ENCODE measurements around the gene TCERG1L.

Gene TCERG1L

GRCh38 chr10:131058799-131059198 is 252.7 kb downstream of the TCERG1L start:
- no peak for TF ChIP-seq GATA2 (IDR thresholded peaks at IDR 0.05; ENCODE audit: low read depth, low read length)
- TF ChIP-seq GATA3 (IDR thresholded peaks at IDR 0.05; ENCODE audit: low read depth, low read length) = no peak

DNA sequence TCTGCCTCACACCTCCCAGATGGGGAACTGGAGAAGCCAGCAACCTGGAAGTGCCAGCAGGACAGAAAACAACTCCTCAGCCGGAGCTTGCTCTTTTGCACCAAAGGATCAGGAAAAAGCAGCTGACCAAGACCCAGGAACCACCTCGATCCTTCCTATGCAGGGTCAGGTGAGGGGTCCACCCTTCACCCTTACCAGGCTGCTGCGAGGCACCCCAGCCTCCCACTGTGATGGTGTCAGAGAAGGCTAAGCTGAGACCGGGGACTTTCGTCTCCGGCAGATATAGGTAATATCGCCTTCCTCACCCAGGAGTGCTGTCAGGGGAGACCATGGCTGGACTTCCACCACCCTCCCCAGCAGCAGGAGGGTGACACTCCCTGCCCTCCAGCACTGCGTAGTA is 254.7 kb downstream of the TCERG1L start:
- no peak for TF ChIP-seq GATA3 (IDR thresholded peaks at IDR 0.05; ENCODE audit: low read depth, low read length)
- no peak for TF ChIP-seq GATA2 (IDR thresholded peaks at IDR 0.05; ENCODE audit: low read depth, low read length)

- TF ChIP-seq GATA2 (IDR thresholded peaks at IDR 0.05; ENCODE audit: low read depth, low read length) (no peak), GATA3 (IDR thresholded peaks at IDR 0.05; ENCODE audit: low read depth, low read length) (no peak)
Measured at GRCh38 chr10:131056091-131056579, 255.4 kb downstream of the TCERG1L start.

DNA sequence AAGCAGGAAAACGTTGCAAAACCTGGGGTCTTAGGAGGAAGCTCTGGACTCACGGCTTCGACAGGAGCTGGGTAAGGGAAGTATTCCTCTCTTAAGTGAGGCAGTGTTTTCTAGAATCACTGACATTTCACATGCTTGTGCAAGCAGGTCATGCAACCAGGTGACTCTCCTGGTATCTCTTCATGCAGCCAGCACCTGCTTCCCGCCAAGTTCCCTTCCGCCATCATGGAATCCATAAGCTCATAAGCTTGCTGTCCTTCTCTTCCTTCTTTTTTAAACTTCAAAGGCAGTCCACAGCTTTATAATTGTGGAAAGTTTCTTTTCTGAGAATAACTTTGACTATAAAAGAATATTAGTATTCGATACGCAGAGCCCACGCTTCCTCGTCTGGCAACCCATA is 256.1 kb downstream of the TCERG1L start:
- TF ChIP-seq GATA2 (IDR thresholded peaks at IDR 0.05; ENCODE audit: low read depth, low read length) (no peak), GATA3 (IDR thresholded peaks at IDR 0.05; ENCODE audit: low read depth, low read length) (no peak)

DNA sequence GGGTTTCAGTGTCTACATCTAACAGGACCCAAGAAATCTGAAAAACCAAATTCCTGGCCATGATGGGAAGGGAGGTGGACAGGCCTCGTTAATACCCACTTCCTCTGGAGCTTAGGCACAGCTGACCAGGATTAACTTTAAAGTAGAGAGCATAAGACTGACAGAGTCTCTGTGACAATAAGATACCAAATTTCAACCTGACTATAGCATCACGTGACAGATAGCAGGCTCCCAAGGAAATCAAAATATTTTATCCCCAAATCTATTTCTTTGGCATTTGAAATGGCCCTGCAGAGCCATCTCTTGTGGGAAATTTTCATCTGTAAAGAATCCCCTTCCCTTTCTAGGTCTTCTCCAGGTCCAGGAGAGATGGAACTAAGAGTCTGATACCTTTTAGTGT is 258.3 kb downstream of the TCERG1L start:
- TF ChIP-seq GATA3 (IDR thresholded peaks at IDR 0.05; ENCODE audit: low read depth, low read length) (no peak), GATA2 (IDR thresholded peaks at IDR 0.05; ENCODE audit: low read depth, low read length) (no peak)

DNA sequence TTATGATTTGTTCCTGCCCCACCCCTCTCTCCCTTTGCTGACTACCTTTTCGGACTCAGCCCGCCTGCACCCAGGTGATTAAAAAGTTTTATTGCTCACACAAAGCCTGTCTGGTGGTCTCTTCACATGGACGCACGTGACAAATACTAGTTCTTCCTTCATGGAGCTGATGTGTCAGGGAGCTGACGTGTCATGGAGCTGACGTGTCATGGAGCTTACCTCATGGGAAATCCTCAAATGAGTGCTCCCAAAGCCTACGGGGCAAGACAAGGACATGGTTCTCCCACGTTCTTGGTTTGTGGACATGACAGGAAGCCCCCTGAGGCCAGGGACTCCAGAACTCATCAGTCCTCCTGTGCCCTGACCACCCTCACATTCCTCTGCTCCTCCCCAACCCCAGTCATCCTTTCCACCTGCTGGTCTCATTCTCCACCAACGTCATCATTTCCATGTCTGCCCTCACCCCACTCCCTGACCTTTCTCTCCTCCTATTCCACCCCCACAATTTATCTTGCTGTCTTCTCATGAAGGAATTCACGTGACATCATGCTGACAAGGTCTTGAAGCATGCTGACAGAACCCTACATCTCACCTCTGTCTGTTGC is 261.3 kb downstream of the TCERG1L start:
- no peak for TF ChIP-seq GATA3 (IDR thresholded peaks at IDR 0.05; ENCODE audit: low read depth, low read length)

- TF ChIP-seq GATA2 (IDR thresholded peaks at IDR 0.05; ENCODE audit: low read depth, low read length) (no peak), GATA3 (IDR thresholded peaks at IDR 0.05; ENCODE audit: low read depth, low read length) (no peak)
Measured at GRCh38 chr10:131049016-131049415, 262.5 kb downstream of the TCERG1L start.

- TF ChIP-seq GATA2 (IDR thresholded peaks at IDR 0.05; ENCODE audit: low read depth, low read length) = no peak
- no peak for TF ChIP-seq GATA3 (IDR thresholded peaks at IDR 0.05; ENCODE audit: low read depth, low read length)
Measured at GRCh38 chr10:131048606-131049005, 262.9 kb downstream of the TCERG1L start.

- no peak for TF ChIP-seq GATA2 (IDR thresholded peaks at IDR 0.05; ENCODE audit: low read depth, low read length)
- TF ChIP-seq GATA3 (IDR thresholded peaks at IDR 0.05; ENCODE audit: low read depth, low read length) = no peak
Measured at GRCh38 chr10:131047501-131047900, 264.0 kb downstream of the TCERG1L start.

GRCh38 chr10:131046194-131046593 is 265.3 kb downstream of the TCERG1L start:
- TF ChIP-seq GATA2 (IDR thresholded peaks at IDR 0.05; ENCODE audit: low read depth, low read length) (no peak), GATA3 (IDR thresholded peaks at IDR 0.05; ENCODE audit: low read depth, low read length) (no peak)

DNA sequence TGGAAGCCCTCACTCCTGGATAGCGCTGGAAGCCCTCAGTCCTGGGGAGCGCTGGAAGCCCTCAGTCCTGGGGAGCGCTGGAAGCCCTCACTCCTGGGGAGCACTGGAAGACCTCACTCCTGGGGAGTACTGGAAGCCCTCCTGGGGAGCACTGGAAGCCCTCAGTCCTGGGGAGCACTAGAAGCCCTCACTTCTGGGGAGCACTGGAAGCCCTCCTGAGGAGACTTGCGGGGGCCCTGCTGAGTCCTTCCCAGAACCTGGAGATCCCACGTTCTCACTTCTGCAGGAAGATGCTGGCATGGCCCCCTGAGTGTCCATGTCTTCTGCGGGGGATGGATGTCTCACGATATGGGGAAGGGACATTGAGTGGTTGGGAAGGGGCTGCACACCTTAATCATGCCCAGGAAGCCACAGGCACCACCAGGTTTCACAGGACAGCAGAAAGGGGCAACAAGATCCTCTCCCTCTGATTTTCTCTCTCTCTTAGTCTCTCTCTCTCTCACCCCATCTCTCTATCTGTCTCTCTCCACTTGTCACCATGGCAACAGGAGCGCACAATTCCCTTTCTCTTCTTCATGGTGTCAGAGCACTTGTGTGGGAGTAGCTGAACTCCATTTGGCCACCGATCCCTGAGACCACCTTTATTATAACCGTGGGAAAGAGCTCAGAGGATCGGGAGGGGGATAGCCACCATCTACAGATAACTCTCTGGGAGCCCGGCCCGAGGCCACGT is 267.0 kb downstream of the TCERG1L start:
- no peak for TF ChIP-seq GATA3 (IDR thresholded peaks at IDR 0.05; ENCODE audit: low read depth, low read length)
- no peak for TF ChIP-seq GATA2 (IDR thresholded peaks at IDR 0.05; ENCODE audit: low read depth, low read length)

GRCh38 chr10:131043039-131043691 is 268.4 kb downstream of the TCERG1L start:
- TF ChIP-seq GATA3 (IDR thresholded peaks at IDR 0.05; ENCODE audit: low read depth, low read length) (no peak), GATA2 (IDR thresholded peaks at IDR 0.05; ENCODE audit: low read depth, low read length) (no peak)
